Thyroid gland (tissue), 4 donors: Measurements from ENCODE around the gene PBX3.

Experiments
- CTCF ChIP-seq, 6 experiments: fragments of 200-600 bp in 3 of 6; fragments of 450-650 bp in 3 of 6; sonication (generic) in 3 of 6; IDR thresholded peaks; one replicate each; pipeline ENCODE4 v1.5.1; 2016 to 2019; ENCODE audit warnings: antibody characterized with exemption in 6 of 6, mild to moderate bottlenecking in 2 of 6, inconsistent platforms in 1 of 6, moderate library complexity in 1 of 6
- POLR2A ChIP-seq, 2 donors: fragments of 450-650 bp; IDR thresholded peaks; one replicate each; pipeline ENCODE4 v1.6.1; 2017; ENCODE audit warnings: antibody characterized with exemption in 2 of 2, mild to moderate bottlenecking in 2 of 2, moderate library complexity in 1 of 2

- TF ChIP-seq CTCF (IDR thresholded peaks at IDR 0.05) (no peak), POLR2A (IDR thresholded peaks at IDR 0.05) (no peak)
These were observed 100.6 kb downstream of the PBX3 start for GRCh38 chr9:125847735-125848134.
